Amniotic stem cell (primary cell): Measurements from ENCODE around the gene OPA1.
"Not testable (repeated sequence)": the region's sequence is repeated elsewhere in the genome, so short reads cannot be mapped to it uniquely, and the experiment has no call there.

Experiments
- DNase-seq: peaks from one replicate; lab custom pipeline; 2025; lab: John Stamatoyannopoulos, UW

Gene OPA1

GRCh38 chr3:193590088-193590856 is 2.7 kb upstream of the OPA1 start:
- DNase-seq = peak; percentile 20

- peak; percentile 20 for DNase-seq
Observed at GRCh38 chr3:193593668-193594030, 641 bp downstream of the OPA1 start.

GRCh38 chr3:193594946-193595689 is 2.1 kb downstream of the OPA1 start:
- DNase-seq = no peak

GRCh38 chr3:193595939-193596487 is 3.0 kb downstream of the OPA1 start:
- DNase-seq = no peak

GRCh38 chr3:193598202-193598601 is 5.2 kb downstream of the OPA1 start:
- no peak for DNase-seq

- no peak for DNase-seq
Observed at GRCh38 chr3:193599393-193599792, 6.4 kb downstream of the OPA1 start.

- DNase-seq = peak; percentile 46
Observed at GRCh38 chr3:193605876-193606275, 12.9 kb downstream of the OPA1 start.

- DNase-seq = not testable (repeated sequence)
Observed at GRCh38 chr3:193606892-193607291, 13.9 kb downstream of the OPA1 start.

- DNase-seq = not testable (repeated sequence)
Observed at GRCh38 chr3:193610516-193610915, 17.5 kb downstream of the OPA1 start.

- DNase-seq = no peak
Observed at GRCh38 chr3:193614430-193614829, 21.4 kb downstream of the OPA1 start.

- DNase-seq = no peak
Observed at GRCh38 chr3:193617628-193618027, 24.6 kb downstream of the OPA1 start.

- DNase-seq = no peak
Observed at GRCh38 chr3:193620057-193620456, 27.0 kb downstream of the OPA1 start.

GRCh38 chr3:193620650-193621049 is 27.6 kb downstream of the OPA1 start:
- DNase-seq = no peak

GRCh38 chr3:193621127-193621526 is 28.1 kb downstream of the OPA1 start:
- DNase-seq = no peak

- DNase-seq = no peak
Observed at GRCh38 chr3:193630005-193630404, 37.0 kb downstream of the OPA1 start.

- DNase-seq = no peak
Observed at GRCh38 chr3:193637831-193638230, 44.8 kb downstream of the OPA1 start.

- DNase-seq = no peak
Observed at GRCh38 chr3:193638833-193639232, 45.8 kb downstream of the OPA1 start.

GRCh38 chr3:193640165-193640715 is 47.2 kb downstream of the OPA1 start:
- DNase-seq = no peak

- DNase-seq = no peak
Observed at GRCh38 chr3:193640728-193641439, 47.9 kb downstream of the OPA1 start.

- DNase-seq = no peak
Observed at GRCh38 chr3:193641440-193641775, 48.4 kb downstream of the OPA1 start.

GRCh38 chr3:193645806-193646205 is 52.8 kb downstream of the OPA1 start:
- no peak for DNase-seq

GRCh38 chr3:193648542-193649076 is 55.6 kb downstream of the OPA1 start:
- DNase-seq = no peak
